NB4 (cell line): ENCODE data around the gene OXSM.

ENCODE experiments used
- DNase-seq: peaks from one replicate; pipeline ENCODE4 v3.0.0; 2010; ENCODE audit warnings: low read depth
- H3K4me3 ChIP-seq: one replicate; pipeline ENCODE4 v1.5.1; 2011; ENCODE audit warnings: mild to moderate bottlenecking, low read depth, low read length, moderate library complexity
- CTCF ChIP-seq: IDR thresholded peaks from one replicate; pipeline ENCODE4 v1.5.1; 2012; ENCODE audit warnings: low read depth, low read length
- MYC ChIP-seq: IDR thresholded peaks from 2 replicates; pipeline ENCODE4 v1.6.1; 2011; ENCODE audit warnings: low read depth, low read length
- POLR2A ChIP-seq: IDR thresholded peaks from 2 replicates; pipeline ENCODE4 v1.6.1; 2011; ENCODE audit warnings: mild to moderate bottlenecking; ENCODE audit not compliant: insufficient read length; ENCODE audit errors: extremely low read depth
- TF ChIP-seq, protein P1 (sequence below): IDR thresholded peaks from 2 replicates; pipeline ENCODE4 v1.6.1; 2011; ENCODE audit warnings: low read depth, low read length

Gene OXSM

GRCh38 chr3:25781758-25782594, 7.9 kb upstream of the OXSM start:
- DNase-seq = peak; percentile 27

GRCh38 chr3:25782636-25782937, 7.3 kb upstream of the OXSM start:
- no peak for DNase-seq
- TF ChIP-seq, protein P1, sequence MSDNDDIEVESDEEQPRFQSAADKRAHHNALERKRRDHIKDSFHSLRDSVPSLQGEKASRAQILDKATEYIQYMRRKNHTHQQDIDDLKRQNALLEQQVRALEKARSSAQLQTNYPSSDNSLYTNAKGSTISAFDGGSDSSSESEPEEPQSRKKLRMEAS = peak; percentile 73; the same call in 1 of the 2 replicates
- TF ChIP-seq POLR2A = no peak
- peak overlapping the region; percentile 92 for H3K4me3 ChIP-seq

More at GRCh38 chr3:25781758-25782594, 7.9 kb upstream of the OXSM start:
- TF ChIP-seq CTCF = no peak
- no peak for TF ChIP-seq MYC
- TF ChIP-seq, protein P1 = no peak
- peak overlapping the region; percentile 92 for H3K4me3 ChIP-seq

- peak; percentile 89 for DNase-seq
- H3K4me3 ChIP-seq = peak within 1 kb of the TSS; percentile 92
- TF ChIP-seq CTCF (no peak), MYC (peak; percentile 66), POLR2A (peak; percentile 88)
- TF ChIP-seq, protein P1 = no peak
These were observed 6.8 kb upstream of the OXSM start, which contains the start of gene NGLY1 for GRCh38 chr3:25782938-25783660. NGLY1 (minus strand) TSS chr3:25783443; CDS start chr3:25783390, 53 bp downstream.

DNA sequence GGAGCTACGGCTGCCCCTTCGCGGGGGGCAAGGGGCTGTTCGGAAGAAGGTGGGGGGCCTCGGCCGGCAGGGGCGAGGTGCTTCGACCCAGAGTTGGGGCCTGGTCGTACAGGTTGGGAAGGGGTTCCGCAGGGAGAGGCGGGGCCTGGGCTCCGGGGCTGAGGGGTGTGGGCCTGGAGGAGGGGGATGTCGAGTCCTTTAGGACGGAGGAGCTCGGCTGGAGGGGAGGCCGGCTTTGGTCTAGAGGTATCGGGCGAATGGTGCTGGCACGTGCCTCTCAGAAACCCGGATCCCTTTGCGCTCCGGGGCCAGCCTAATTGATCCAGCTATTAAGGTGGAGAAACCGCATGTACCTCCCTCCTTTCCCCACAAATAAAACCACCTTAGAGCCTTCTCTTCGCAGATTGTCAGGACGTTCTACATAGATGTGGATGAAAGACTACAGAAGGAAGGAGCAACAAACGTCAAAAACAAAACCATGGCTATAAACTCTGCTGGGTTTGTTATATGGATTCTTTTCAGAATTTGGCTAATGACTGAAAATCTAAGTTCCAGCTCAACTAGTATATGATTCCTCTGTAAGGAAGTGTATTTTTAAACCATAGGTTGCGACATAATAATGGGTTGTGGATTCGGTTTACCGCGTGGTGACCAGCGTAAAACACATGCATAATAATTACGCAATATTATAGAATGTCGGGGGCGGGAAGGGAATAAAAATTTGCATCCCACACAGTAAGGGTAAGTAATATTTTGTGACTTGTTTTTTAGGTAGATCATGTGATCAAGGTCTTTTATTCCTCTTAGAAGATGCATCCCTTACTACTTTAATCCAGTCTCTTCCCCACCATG, 6.0 kb upstream of the OXSM start:
- TF ChIP-seq CTCF = no peak
- TF ChIP-seq MYC = peak; percentile 85
- TF ChIP-seq, protein P1 = peak; percentile 93
- H3K4me3 ChIP-seq = peak overlapping the region; percentile 66
- DNase-seq = peak; percentile 84

DNA sequence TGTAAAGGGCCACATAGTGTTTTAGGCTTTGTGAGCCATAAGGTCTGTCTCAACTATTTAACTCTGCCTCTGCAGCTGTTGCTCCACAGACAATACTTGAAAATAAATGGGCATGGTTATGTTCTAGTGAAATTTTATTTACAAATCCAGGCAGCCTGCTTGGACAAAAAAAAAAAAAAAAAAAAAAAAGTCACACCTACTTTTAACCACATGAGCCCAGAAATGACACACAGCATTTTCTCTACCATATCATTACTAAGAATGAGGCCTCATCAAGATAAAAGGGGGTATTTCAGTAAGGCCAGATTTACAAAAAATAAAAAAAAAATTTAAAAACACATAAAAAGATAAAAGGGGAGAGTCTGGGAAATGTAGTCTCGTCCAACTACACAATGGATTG, 4.9 kb upstream of the OXSM start:
- TF ChIP-seq CTCF (no peak), MYC (no peak), POLR2A (no peak)
- TF ChIP-seq, protein P1 = no peak
- DNase-seq = no peak
- H3K4me3 ChIP-seq = no peak overlapping the region
